ENCODE data around the gene CREB3L4. TPM values are rescaled to one million over a fixed set of nuclear protein-coding genes. Genes with fewer than 3 reads are reported as not detected.

CREB3L4 gene
- total and polyA plus RNA-seq, 2 donors (not counting 3 experiments of a cell fraction or from before 2014, with no cell fraction given) = 8.1 to 12.1 TPM

GRCh38 chr1:153940756-153941155 is 26.9 kb upstream of the CREB3L4 start:
- no TSS peak for BruUV-seq (replicated peaks)
- no peak for TF ChIP-seq MYC (IDR thresholded peaks at IDR 0.05; ENCODE audit: low read depth, low read length)
- TF ChIP-seq POLR2A (IDR thresholded peaks at IDR 0.05; ENCODE audit: low read depth, low read length) = no peak
- no peak for TF ChIP-seq MAX (IDR thresholded peaks at IDR 0.05; ENCODE audit: insufficient read depth, insufficient read length)
- no peak for TF ChIP-seq FOS (IDR thresholded peaks at IDR 0.05; ENCODE audit: borderline replicate concordance, insufficient read depth, low read length)
- TF ChIP-seq GATA2 (IDR thresholded peaks at IDR 0.05; ENCODE audit: insufficient read depth, insufficient read length, low read depth, low read length) = no peak
- TF ChIP-seq POLR2AphosphoS5 (IDR thresholded peaks at IDR 0.05; ENCODE audit: insufficient read depth, low read depth, low read length) = no peak
- TF ChIP-seq EZH2 (IDR thresholded peaks at IDR 0.05; ENCODE audit: borderline replicate concordance, low read depth, low read length, severe bottlenecking) = no peak
- no peak for TF ChIP-seq JUN (IDR thresholded peaks at IDR 0.05; ENCODE audit: borderline replicate concordance, insufficient read depth, insufficient read length, low read depth)
- TF ChIP-seq, protein P1, sequence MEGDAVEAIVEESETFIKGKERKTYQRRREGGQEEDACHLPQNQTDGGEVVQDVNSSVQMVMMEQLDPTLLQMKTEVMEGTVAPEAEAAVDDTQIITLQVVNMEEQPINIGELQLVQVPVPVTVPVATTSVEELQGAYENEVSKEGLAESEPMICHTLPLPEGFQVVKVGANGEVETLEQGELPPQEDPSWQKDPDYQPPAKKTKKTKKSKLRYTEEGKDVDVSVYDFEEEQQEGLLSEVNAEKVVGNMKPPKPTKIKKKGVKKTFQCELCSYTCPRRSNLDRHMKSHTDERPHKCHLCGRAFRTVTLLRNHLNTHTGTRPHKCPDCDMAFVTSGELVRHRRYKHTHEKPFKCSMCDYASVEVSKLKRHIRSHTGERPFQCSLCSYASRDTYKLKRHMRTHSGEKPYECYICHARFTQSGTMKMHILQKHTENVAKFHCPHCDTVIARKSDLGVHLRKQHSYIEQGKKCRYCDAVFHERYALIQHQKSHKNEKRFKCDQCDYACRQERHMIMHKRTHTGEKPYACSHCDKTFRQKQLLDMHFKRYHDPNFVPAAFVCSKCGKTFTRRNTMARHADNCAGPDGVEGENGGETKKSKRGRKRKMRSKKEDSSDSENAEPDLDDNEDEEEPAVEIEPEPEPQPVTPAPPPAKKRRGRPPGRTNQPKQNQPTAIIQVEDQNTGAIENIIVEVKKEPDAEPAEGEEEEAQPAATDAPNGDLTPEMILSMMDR (IDR thresholded peaks at IDR 0.05; ENCODE audit: extremely low read depth in 1 of 2, insufficient read depth in 1 of 2, low read depth in 1 of 2, low read length in 2 of 2) = no peak

More at GRCh38 chr1:153940756-153941155, 26.9 kb upstream of the CREB3L4 start:
- Histone ChIP-seq H3K36me3 (ENCODE audit: control insufficient read depth in 2 of 2, extremely low read depth in 1 of 2, insufficient read depth in 2 of 2, low read length in 2 of 2) (peaks cover 2 to 48% of the 10 kb centered on the region in 2 experiments), H3K4me1 (ENCODE audit: control insufficient read depth, extremely low read depth, insufficient read depth, low read length) (peaks cover 9% of the 10 kb centered on the region), H3K79me2 (ENCODE audit: control insufficient read depth, insufficient read depth, low read length) (peaks cover 14% of the 10 kb centered on the region), H3K4me3 (replicated peaks in 1 of 3; ENCODE audit: insufficient read depth in 1 of 3, low read depth in 1 of 3, low read length in 3 of 3) (no peak overlapping the region), H3K4me2 (ENCODE audit: insufficient read depth, low read length) (no peak overlapping the region), H4K20me1 (replicated peaks; ENCODE audit: control insufficient read depth, extremely low read depth, insufficient read depth, low read length) (no peaks in the 10 kb centered on the region), H3K9ac (replicated peaks; ENCODE audit: extremely low read depth, insufficient read depth, low read length) (no peak overlapping the region), H2AFZ (ENCODE audit: low read depth, low read length) (no peak overlapping the region), H3K9me1 (replicated peaks; ENCODE audit: control insufficient read depth, extremely low read depth, insufficient read depth, low read length) (no peaks in the 10 kb centered on the region), H3K27me3 (ENCODE audit: control insufficient read depth in 2 of 2, insufficient read depth in 2 of 2, low read length in 2 of 2) (no peaks in the 10 kb centered on the region), H3K9me3 (replicated peaks; ENCODE audit: control insufficient read depth, insufficient read depth, low read length) (no peaks in the 10 kb centered on the region), H3K27ac (ENCODE audit: insufficient read depth, low read depth, low read length) (no peak overlapping the region)
- CTCF ChIA-PET = interaction anchor here (0.9 to 2.8 kb wide), 3 partner anchors 8 to 119 kb away, joined by 3 to 15 read pairs (median 5); no protein-coding TSS in a partner anchor
- POLR2A ChIA-PET = no interaction called here
- FAIRE-seq (no peak), DNase-seq (ENCODE audit: low read depth, low spot score) (no peak)
- intact Hi-C loops (cut with micrococcal nuclease) (no loop called here), dilution Hi-C loops (cut with MboI; ENCODE audit: extremely low pct_ligation_motif_present, low sequenced_read_pairs) (no loop called here)

Data from endothelial cell of umbilical vein (primary cell).